Thyroid gland (tissue), 4 donors: Measurements from ENCODE around the gene TRUB2.

Experiments
- CTCF ChIP-seq, 6 experiments: fragments of 200-600 bp in 3 of 6; fragments of 450-650 bp in 3 of 6; sonication (generic) in 3 of 6; IDR thresholded peaks; one replicate each; pipeline ENCODE4 v1.5.1; 2016 to 2019; ENCODE audit warnings: antibody characterized with exemption in 6 of 6, mild to moderate bottlenecking in 2 of 6, inconsistent platforms in 1 of 6, moderate library complexity in 1 of 6
- POLR2A ChIP-seq, 2 donors: fragments of 450-650 bp; IDR thresholded peaks; one replicate each; pipeline ENCODE4 v1.6.1; 2017; ENCODE audit warnings: antibody characterized with exemption in 2 of 2, mild to moderate bottlenecking in 2 of 2, moderate library complexity in 1 of 2

DNA sequence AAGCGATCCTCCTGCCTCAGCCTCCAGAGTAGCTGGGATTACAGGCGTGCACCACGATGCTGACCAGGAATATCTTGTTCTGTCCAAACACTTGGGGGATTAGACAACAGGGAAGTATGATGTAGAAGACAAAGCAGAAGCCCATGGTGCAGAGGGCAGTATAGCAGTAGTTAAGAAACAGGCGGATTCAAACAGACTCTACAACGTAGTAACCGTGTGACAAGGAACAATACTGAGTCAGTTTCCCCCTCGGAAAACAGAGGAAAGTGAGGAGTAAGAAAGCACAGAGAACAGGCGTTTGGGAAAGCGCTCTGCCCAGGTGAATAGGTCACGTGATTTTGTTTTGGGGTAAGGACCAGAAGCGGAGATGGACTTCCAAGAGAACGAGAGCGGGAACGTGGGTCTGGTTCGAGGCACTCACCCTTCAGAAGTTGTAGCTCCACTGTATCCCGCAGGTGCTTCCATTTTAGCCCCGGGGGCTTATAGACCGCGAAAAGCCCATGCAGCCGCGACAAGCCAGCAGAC lies 306 bp downstream of the TRUB2 start:
- TF ChIP-seq CTCF (IDR thresholded peaks at IDR 0.05) (no peak), POLR2A (IDR thresholded peaks at IDR 0.05) (no peak)
